Mesothelial cell of epicardium (in vitro differentiated cells): Measurements from ENCODE around the gene MPHOSPH6. TPM values are rescaled to one million over a fixed set of nuclear protein-coding genes. Genes with fewer than 3 reads are reported as not detected.

Source experiments
- DNase-seq, 2 experiments: peaks; one replicate each; pipeline ENCODE4 v3.0.0; 2021; ENCODE audit warnings: low spot score in 2 of 2; ENCODE audit not compliant: unreplicated experiment in 2 of 2
- H3K27ac Mint-ChIP-seq: 2 replicates; pipeline ENCODE4 v1.8.0; 2021; ENCODE audit warnings: mixed read lengths
- H3K27me3 Mint-ChIP-seq: 2 replicates; pipeline ENCODE4 v1.8.0; 2021; ENCODE audit warnings: low read depth, mixed read lengths
- H3K36me3 Mint-ChIP-seq: 2 replicates; pipeline ENCODE4 v1.8.0; 2021; ENCODE audit warnings: mixed read lengths
- H3K4me1 Mint-ChIP-seq: 2 replicates; pipeline ENCODE4 v1.8.0; 2021; ENCODE audit warnings: mixed read lengths
- H3K4me3 Mint-ChIP-seq: 2 replicates; pipeline ENCODE4 v1.8.0; 2021; ENCODE audit warnings: mild to moderate bottlenecking, moderate library complexity, mixed read lengths
- H3K9me3 Mint-ChIP-seq: 2 replicates; pipeline ENCODE4 v1.8.0; 2021; ENCODE audit warnings: mixed read lengths
- total RNA-seq: library from RNA; stranded (reverse); gene quantifications from 3 replicates; pipeline ENCODE4 v1.2.1, GENCODE V29; 2021
- TF ChIP-seq, protein P1 (sequence below): fragments of 200-600 bp; sonication (generic); IDR thresholded peaks from one replicate; pipeline ENCODE4 v1.5.0; 2021; ENCODE audit warnings: antibody characterized with exemption; ENCODE audit not compliant: unreplicated experiment

Gene MPHOSPH6
- total RNA-seq, 1 donor from 2014 or later: 34.8 TPM

DNA sequence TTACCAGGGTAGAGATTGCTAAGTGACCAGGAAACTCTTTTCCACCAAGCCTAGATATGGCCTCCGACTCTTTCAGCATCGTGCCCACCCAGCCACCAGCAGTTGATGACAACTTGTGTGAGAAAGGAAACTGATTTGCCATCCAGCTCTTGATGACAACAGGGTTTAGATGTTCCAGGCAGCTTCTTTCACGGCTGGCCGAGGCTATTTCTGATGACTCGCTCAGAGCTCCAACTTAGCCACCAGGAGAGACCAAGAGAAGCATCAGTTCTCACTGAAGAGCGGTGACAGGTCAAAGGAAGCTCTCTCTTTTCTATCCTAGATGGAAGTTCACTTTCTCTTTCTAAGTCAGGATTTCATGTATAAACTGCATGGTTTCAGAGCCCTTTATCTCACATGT is 61.2 kb downstream of the MPHOSPH6 start:
- Mint-ChIP-seq H3K9me3 (no peaks in the 10 kb centered on the region), H3K4me3 (no peak overlapping the region), H3K4me1 (no peaks in the 10 kb centered on the region), H3K27ac (no peak overlapping the region), H3K36me3 (no peaks in the 10 kb centered on the region), H3K27me3 (peaks cover 8% of the 10 kb centered on the region)
- TF ChIP-seq, protein P1, sequence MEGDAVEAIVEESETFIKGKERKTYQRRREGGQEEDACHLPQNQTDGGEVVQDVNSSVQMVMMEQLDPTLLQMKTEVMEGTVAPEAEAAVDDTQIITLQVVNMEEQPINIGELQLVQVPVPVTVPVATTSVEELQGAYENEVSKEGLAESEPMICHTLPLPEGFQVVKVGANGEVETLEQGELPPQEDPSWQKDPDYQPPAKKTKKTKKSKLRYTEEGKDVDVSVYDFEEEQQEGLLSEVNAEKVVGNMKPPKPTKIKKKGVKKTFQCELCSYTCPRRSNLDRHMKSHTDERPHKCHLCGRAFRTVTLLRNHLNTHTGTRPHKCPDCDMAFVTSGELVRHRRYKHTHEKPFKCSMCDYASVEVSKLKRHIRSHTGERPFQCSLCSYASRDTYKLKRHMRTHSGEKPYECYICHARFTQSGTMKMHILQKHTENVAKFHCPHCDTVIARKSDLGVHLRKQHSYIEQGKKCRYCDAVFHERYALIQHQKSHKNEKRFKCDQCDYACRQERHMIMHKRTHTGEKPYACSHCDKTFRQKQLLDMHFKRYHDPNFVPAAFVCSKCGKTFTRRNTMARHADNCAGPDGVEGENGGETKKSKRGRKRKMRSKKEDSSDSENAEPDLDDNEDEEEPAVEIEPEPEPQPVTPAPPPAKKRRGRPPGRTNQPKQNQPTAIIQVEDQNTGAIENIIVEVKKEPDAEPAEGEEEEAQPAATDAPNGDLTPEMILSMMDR: no peak
- DNase-seq: no peak

DNA sequence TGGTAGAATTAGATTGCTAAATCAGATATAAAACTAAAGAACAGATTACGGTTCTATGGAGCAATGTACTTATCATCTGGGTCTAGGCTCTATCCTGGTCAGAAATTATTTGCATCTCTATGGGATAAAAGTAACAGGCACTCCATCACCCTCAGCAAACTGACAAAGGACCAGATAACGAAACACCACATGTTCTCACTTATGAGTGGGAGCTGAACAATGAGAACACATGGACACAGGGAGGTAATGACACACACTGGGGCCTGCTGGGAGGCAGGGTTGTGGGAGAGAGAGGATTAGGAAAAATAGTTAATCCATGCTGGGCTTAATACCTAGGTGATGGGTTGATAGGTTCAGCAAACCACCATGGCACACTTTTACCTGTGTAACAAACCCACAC is 61.9 kb downstream of the MPHOSPH6 start:
- TF ChIP-seq, protein P1: no peak
- Mint-ChIP-seq H3K27ac (no peak overlapping the region), H3K27me3 (peaks cover 14% of the 10 kb centered on the region), H3K4me1 (no peaks in the 10 kb centered on the region), H3K36me3 (no peaks in the 10 kb centered on the region), H3K9me3 (no peaks in the 10 kb centered on the region), H3K4me3 (no peak overlapping the region)
- no peak for DNase-seq

GRCh38 chr16:82105107-82105506 is 64.9 kb downstream of the MPHOSPH6 start:
- TF ChIP-seq, protein P1: no peak
- DNase-seq: no peak
- no peak overlapping the region for H3K4me3 Mint-ChIP-seq
- no peak overlapping the region for H3K27ac Mint-ChIP-seq
- peaks cover 2% of the 10 kb centered on the region for H3K9me3 Mint-ChIP-seq
- H3K36me3 Mint-ChIP-seq: no peaks in the 10 kb centered on the region
- peaks cover 29% of the 10 kb centered on the region for H3K27me3 Mint-ChIP-seq
- no peaks in the 10 kb centered on the region for H3K4me1 Mint-ChIP-seq

Other genes with a start within 250 kb of the MPHOSPH6 start
- gene SDR42E1, start 158.8 kb downstream of the MPHOSPH6 start, total RNA-seq: 0.13 to 0.35 TPM (median 0.23 TPM) in 3 replicates
- gene HSD17B2, start 135.0 kb downstream of the MPHOSPH6 start, total RNA-seq: 2.7 to 3.1 TPM (median 2.7 TPM) in 3 replicates